Esophagus muscularis mucosa (tissue), 4 donors: Measurements from ENCODE around the gene ANKLE2. TPM values are rescaled to one million over a fixed set of nuclear protein-coding genes. Genes with fewer than 3 reads are reported as not detected.

Experiments
- DNase-seq: peaks from one replicate; pipeline ENCODE4 v3.0.0-alpha.2; 2017; ENCODE audit errors: extremely low spot score
- H3K27ac ChIP-seq, 4 donors: fragments of 200-600 bp; sonication (generic); replicated peaks in 1 of 4; 1 replicate in 3 of 4; 2 replicates in 1 of 4; pipeline ENCODE4 v1.5.1; 2016 to 2019; ENCODE audit warnings: mild to moderate bottlenecking in 1 of 4
- H3K27me3 ChIP-seq, 4 donors: fragments of 200-600 bp; sonication (generic); one replicate each; pipeline versions ENCODE4 v1.5.1 to v1.6.0; 2016 to 2019
- H3K36me3 ChIP-seq, 4 donors: fragments of 200-600 bp; sonication (generic); one replicate each; pipeline ENCODE4 v1.5.1; 2016 to 2019
- H3K4me1 ChIP-seq, 4 donors: fragments of 200-600 bp; sonication (generic); one replicate each; pipeline ENCODE4 v1.5.1; 2016 to 2019
- H3K4me3 ChIP-seq, 4 donors: fragments of 200-600 bp; sonication (generic); 1 replicate in 2 of 4; 2 replicates in 2 of 4; pipeline ENCODE4 v1.5.1; 2016 to 2019; ENCODE audit warnings: mild to moderate bottlenecking in 4 of 4, moderate library complexity in 1 of 4
- H3K9me3 ChIP-seq, 4 donors: fragments of 200-600 bp; sonication (generic); 1 replicate in 3 of 4; 2 replicates in 1 of 4; pipeline ENCODE4 v1.5.1; 2016 to 2019
- CTCF ChIP-seq, 3 experiments: fragments of 200-600 bp in 2 of 3; fragments of 450-650 bp in 1 of 3; sonication (generic) in 2 of 3; IDR thresholded peaks; one replicate each; pipeline ENCODE4 v1.5.1; 2017 to 2019; ENCODE audit warnings: antibody characterized with exemption in 3 of 3, mild to moderate bottlenecking in 2 of 3, moderate library complexity in 1 of 3
- EP300 ChIP-seq: sonication (generic); formaldehyde crosslinking; IDR thresholded peaks from one replicate; pipeline ENCODE4 v1.6.1; 2017; ENCODE audit warnings: antibody characterized with exemption
- POLR2A ChIP-seq: fragments of 450-650 bp; IDR thresholded peaks from one replicate; pipeline ENCODE4 v1.6.1; 2017; ENCODE audit warnings: antibody characterized with exemption, moderate library complexity, mild to moderate bottlenecking, low read depth
- POLR2AphosphoS5 ChIP-seq, 2 donors: sonication (generic); formaldehyde crosslinking; IDR thresholded peaks; one replicate each; pipeline ENCODE4 v1.6.1; 2017; ENCODE audit warnings: antibody characterized with exemption in 2 of 2
- WGBS: methylation state at CpG from one replicate; pipeline ENCODE4 v1.1.5; 2018; 5-methylcytosine and 5-hydroxymethylcytosine counted together
- intact Hi-C: fragments of 100-400 bp; cut with DNase I; formaldehyde crosslinking; loops from one replicate; pipeline ENCODE4 v1.15.1; 2023
- total RNA-seq, 4 donors: library from RNA; depleted of rRNA; stranded (reverse); fragments of >200 nt; gene quantifications; one replicate each; pipeline versions ENCODE4 v1.1.0 to v1.2.1, GENCODE V29; 2016

Gene ANKLE2
- total RNA-seq, 4 donors from 2014 or later, result 40.2 to 47.2 (median 45.4) TPM

- Histone ChIP-seq H3K27ac (no peak overlapping the region), H3K4me1 (no peaks in the 10 kb centered on the region), H3K27me3 (no peaks in the 10 kb centered on the region), H3K4me3 (no peak overlapping the region), H3K9me3 (no peaks in the 10 kb centered on the region), H3K36me3 (peaks cover 77 to 100% (median 92%) of the 10 kb centered on the region in 4 donors)
- intact Hi-C loops, result no loop called here
- TF ChIP-seq POLR2AphosphoS5 (IDR thresholded peaks at IDR 0.05) (no peak), EP300 (no peak), CTCF (IDR thresholded peaks at IDR 0.05) (no peak), POLR2A (no peak)
- 94% methylated on average over 19 of the region's 21 CpGs for WGBS
- no peak for DNase-seq
Measured at GRCh38 chr12:132786192-132786591, 24.6 kb upstream of the ANKLE2 start.

GRCh38 chr12:132784580-132784979 lies 22.9 kb upstream of the ANKLE2 start:
- TF ChIP-seq POLR2A (no peak), POLR2AphosphoS5 (IDR thresholded peaks at IDR 0.05) (no peak), EP300 (no peak), CTCF (IDR thresholded peaks at IDR 0.05) (no peak)
- WGBS, result 87% methylated on average over 9 of the region's 9 CpGs
- intact Hi-C loops, result no loop called here
- H3K9me3 ChIP-seq, result no peaks in the 10 kb centered on the region
- no peak for DNase-seq
- H3K27ac ChIP-seq, result no peak overlapping the region
- no peaks in the 10 kb centered on the region for H3K4me1 ChIP-seq
- peaks cover 79 to 100% (median 93%) of the 10 kb centered on the region in 4 donors for H3K36me3 ChIP-seq
- no peaks in the 10 kb centered on the region for H3K27me3 ChIP-seq
- H3K4me3 ChIP-seq, result no peak overlapping the region

- intact Hi-C loops, result no loop called here
- TF ChIP-seq EP300 (no peak), POLR2A (no peak), POLR2AphosphoS5 (IDR thresholded peaks at IDR 0.05) (no peak), CTCF (IDR thresholded peaks at IDR 0.05) (no peak)
- WGBS, result 79% methylated on average over 10 of the region's 22 CpGs
- Histone ChIP-seq H3K4me1 (no peaks in the 10 kb centered on the region), H3K4me3 (no peak overlapping the region), H3K27me3 (no peaks in the 10 kb centered on the region), H3K27ac (no peak overlapping the region), H3K36me3 (peaks cover 79 to 100% (median 92%) of the 10 kb centered on the region in 4 donors), H3K9me3 (no peaks in the 10 kb centered on the region)
- DNase-seq, result no peak
Measured at GRCh38 chr12:132783917-132784531, 22.4 kb upstream of the ANKLE2 start.

GRCh38 chr12:132781938-132782337 lies 20.3 kb upstream of the ANKLE2 start:
- no peak overlapping the region for H3K27ac ChIP-seq
- TF ChIP-seq POLR2AphosphoS5 (IDR thresholded peaks at IDR 0.05), result no peak
- no peak for TF ChIP-seq EP300
- TF ChIP-seq POLR2A, result no peak
- no peak for TF ChIP-seq CTCF (IDR thresholded peaks at IDR 0.05)
- intact Hi-C loops, result no loop called here
- 88% methylated on average over 11 of the region's 12 CpGs for WGBS
- peaks cover 7 to 12% (median 8%) of the 10 kb centered on the region in 4 donors for H3K4me1 ChIP-seq
- no peaks in the 10 kb centered on the region for H3K9me3 ChIP-seq
- no peaks in the 10 kb centered on the region for H3K27me3 ChIP-seq
- DNase-seq, result no peak
- peaks cover 85 to 100% (median 96%) of the 10 kb centered on the region in 4 donors for H3K36me3 ChIP-seq
- no peak overlapping the region for H3K4me3 ChIP-seq
